Kidney (tissue), 14 donors: ENCODE measurements around the gene GPC5. TPM values are rescaled to one million over a fixed set of nuclear protein-coding genes. Genes with fewer than 3 reads are reported as not detected.
A peak's percentile ranks its signal among the peaks of the same experiment; 100 is the strongest.
"Not testable (repeated sequence)": the region's sequence is repeated elsewhere in the genome, so short reads cannot be mapped to it uniquely, and the experiment has no call there.

Experiments used
- DNase-seq, 5 donors: peaks; one replicate each; pipeline ENCODE4 v3.0.0-alpha.2; 2013 to 2020
- FAIRE-seq: peaks from 2 replicates; lab custom pipeline; 2012; peaks lifted over from hg19 to GRCh38; lab: Jason Lieb, UNC
- H3K27ac ChIP-seq, 2 donors: one replicate each; pipeline ENCODE4 v1.7.0; 2013; ENCODE audit warnings: low read depth in 2 of 2, low read length in 2 of 2, inconsistent platforms in 1 of 2
- H3K27me3 ChIP-seq: one replicate; pipeline ENCODE4 v1.7.1; 2013; ENCODE audit warnings: low read length, inconsistent platforms; ENCODE audit not compliant: control insufficient read depth, insufficient read depth
- H3K36me3 ChIP-seq, 3 donors: one replicate each; pipeline versions ENCODE4 v1.7.0 to v1.7.1; 2013; ENCODE audit warnings: low read length in 3 of 3, control low read depth in 1 of 3, inconsistent platforms in 1 of 3; ENCODE audit not compliant: insufficient read depth in 3 of 3, control insufficient read depth in 2 of 3
- H3K4me1 ChIP-seq, 3 donors: one replicate each; pipeline versions ENCODE4 v1.7.0 to v1.7.1; 2013; ENCODE audit warnings: low read length in 3 of 3, inconsistent platforms in 1 of 3, low read depth in 1 of 3; ENCODE audit not compliant: control insufficient read depth in 2 of 3, insufficient read depth in 2 of 3
- H3K4me3 ChIP-seq, 3 donors: one replicate each; pipeline versions ENCODE4 v1.7.0 to v1.8.1; 2013; ENCODE audit warnings: low read length in 3 of 3, control low read depth in 1 of 3, inconsistent platforms in 1 of 3
- H3K9ac ChIP-seq, 3 donors: one replicate each; pipeline versions ENCODE4 v1.7.0 to v1.7.1; 2013; ENCODE audit warnings: low read length in 3 of 3, control low read depth in 1 of 3, inconsistent platforms in 1 of 3
- H3K9me3 ChIP-seq, 3 donors: one replicate each; pipeline versions ENCODE4 v1.7.0 to v1.7.1; 2013; ENCODE audit warnings: low read length in 3 of 3, control low read depth in 1 of 3, inconsistent platforms in 1 of 3; ENCODE audit not compliant: control insufficient read depth in 2 of 3, insufficient read depth in 1 of 3
- CTCF ChIP-seq: IDR thresholded peaks from 3 replicates; pipeline ENCODE4 v1.5.1; 2012; ENCODE audit warnings: mild to moderate bottlenecking, moderate library complexity, borderline replicate concordance; ENCODE audit not compliant: insufficient read depth; ENCODE audit errors: extremely low read depth
- intact Hi-C: fragments of 100-400 bp; cut with DNase I; formaldehyde crosslinking; loops from one replicate; pipeline ENCODE4 v1.11.1; 2022
- polyA plus RNA-seq: library from polyadenylated mRNA; stranded (reverse); fragments of 350-450 nt; fragmentation: Illumina TruSeq; extraction: RNeasy Lipid Tissue Mini Kit (QIAGEN cat#74804); gene quantifications from one replicate; pipeline ENCODE4 v1.2.3, GENCODE V29; 2014; ENCODE audit warnings: low read depth, low replicate concordance; ENCODE audit not compliant: insufficient read depth
- total RNA-seq: library from RNA; stranded (reverse); fragmentation: NEBNext Ultra II Directional; extraction: Animal tissue kit (Norgen Biotek cat#: 25700); gene quantifications from one replicate; pipeline ENCODE4 v1.2.1, GENCODE V29; 2021
- donor health status: control.
- donor health status: control.
- donor health status: control.
- donor health status: control.
- donor health status: control.
- donor health status: DM: yes; HTN: yes; CAD: no.
- donor health status: Normal renal cell carcinoma (clear cell type).

The GPC5 gene
- total and polyA plus RNA-seq, 2 donors from 2014 or later, result 0.47 to 6.8 TPM

- no peak for FAIRE-seq
These were observed 265.6 kb downstream of the GPC5 start for GRCh38 chr13:91664039-91664438.

GRCh38 chr13:91667486-91667885 is 269.1 kb downstream of the GPC5 start:
- peaks cover 0 to 2% (median 0%) of the 10 kb centered on the region in 3 donors for H3K4me1 ChIP-seq
- H3K4me3 ChIP-seq, result no peak overlapping the region
- H3K27me3 ChIP-seq, result no peaks in the 10 kb centered on the region
- FAIRE-seq (no peak), DNase-seq (peak in 2 of 5 donors; percentile 12 to 20)
- intact Hi-C loops, result no loop called here
- no peaks in the 10 kb centered on the region for H3K36me3 ChIP-seq
- no peak overlapping the region for H3K9ac ChIP-seq
- H3K27ac ChIP-seq, result no peak overlapping the region
- H3K9me3 ChIP-seq, result peaks cover 0 to 2% (median 0%) of the 10 kb centered on the region in 3 donors
- no peak for TF ChIP-seq CTCF

More at GRCh38 chr13:91664039-91664438, 265.6 kb downstream of the GPC5 start:
- DNase-seq, result no peak
- Histone ChIP-seq H3K36me3 (no peaks in the 10 kb centered on the region), H3K9me3 (peaks cover 0 to under 1% (median 0%) of the 10 kb centered on the region in 3 donors), H3K4me1 (peaks cover 0 to 2% (median 0%) of the 10 kb centered on the region in 3 donors), H3K4me3 (no peak overlapping the region), H3K9ac (no peak overlapping the region), H3K27me3 (no peaks in the 10 kb centered on the region), H3K27ac (no peak overlapping the region)
- no peak for TF ChIP-seq CTCF
- intact Hi-C loops, result no loop called here

- FAIRE-seq, result no peak
These were observed 270.6 kb downstream of the GPC5 start for GRCh38 chr13:91668866-91669495.

GRCh38 chr13:91674347-91674746 is 275.9 kb downstream of the GPC5 start:
- H3K4me1 ChIP-seq, DNase-seq, H3K27ac ChIP-seq, H3K9ac ChIP-seq, intact Hi-C loops, H3K9me3 ChIP-seq, H3K36me3 ChIP-seq, FAIRE-seq, H3K27me3 ChIP-seq, H3K4me3 ChIP-seq: not testable (repeated sequence)

More at GRCh38 chr13:91668866-91669495, 270.6 kb downstream of the GPC5 start:
- Histone ChIP-seq H3K27me3 (no peaks in the 10 kb centered on the region), H3K36me3 (no peaks in the 10 kb centered on the region), H3K4me1 (peaks cover 0 to 2% (median 0%) of the 10 kb centered on the region in 3 donors), H3K9ac (no peak overlapping the region), H3K9me3 (peaks cover 0 to 2% (median 0%) of the 10 kb centered on the region in 3 donors), H3K4me3 (no peak overlapping the region), H3K27ac (no peak overlapping the region)
- TF ChIP-seq CTCF, result no peak
- DNase-seq, result no peak
- intact Hi-C loops, result no loop called here
